T-helper 22 cell (primary cell): Measurements from ENCODE around the gene PITPNB.

Experiments used
- DNase-seq: peaks from one replicate; pipeline ENCODE4 v3.0.0-alpha.2; 2020; ENCODE audit warnings: low read depth

The PITPNB gene

GRCh38 chr22:27919222-27919941, at the start of gene PITPNB:
Gene PITPNB (minus strand): TSS chr22:27919256. CDS start chr22:27919191, 65 bp downstream.
- DNase-seq = peak; percentile 95

GRCh38 chr22:27966168-27967064, 47.4 kb upstream of the PITPNB start:
- DNase-seq = no peak

- DNase-seq = no peak
Observed at GRCh38 chr22:27962268-27963044, 43.4 kb upstream of the PITPNB start.

- no peak for DNase-seq
Observed at GRCh38 chr22:27961680-27962079, 42.6 kb upstream of the PITPNB start.

GRCh38 chr22:27961182-27961581, 42.1 kb upstream of the PITPNB start:
- no peak for DNase-seq

- DNase-seq = no peak
Observed at GRCh38 chr22:27959335-27960090, 40.5 kb upstream of the PITPNB start.

GRCh38 chr22:27952779-27953178, 33.7 kb upstream of the PITPNB start:
- DNase-seq = no peak

GRCh38 chr22:27952091-27952490, 33.0 kb upstream of the PITPNB start:
- DNase-seq = no peak

GRCh38 chr22:27949421-27949820, 30.4 kb upstream of the PITPNB start:
- no peak for DNase-seq

- no peak for DNase-seq
Observed at GRCh38 chr22:27948569-27948968, 29.5 kb upstream of the PITPNB start.

GRCh38 chr22:27947448-27947847, 28.4 kb upstream of the PITPNB start:
- DNase-seq = no peak

GRCh38 chr22:27941143-27941542, 22.1 kb upstream of the PITPNB start:
- DNase-seq = no peak

- DNase-seq = no peak
Observed at GRCh38 chr22:27937453-27937852, 18.4 kb upstream of the PITPNB start.

- no peak for DNase-seq
Observed at GRCh38 chr22:27935897-27936296, 16.8 kb upstream of the PITPNB start.

- no peak for DNase-seq
Observed at GRCh38 chr22:27934069-27934468, 15.0 kb upstream of the PITPNB start.

- DNase-seq = no peak
Observed at GRCh38 chr22:27933186-27933983, 14.3 kb upstream of the PITPNB start.

- no peak for DNase-seq
Observed at GRCh38 chr22:27930331-27931060, 11.4 kb upstream of the PITPNB start.

GRCh38 chr22:27927608-27928007, 8.6 kb upstream of the PITPNB start:
- DNase-seq = no peak

- DNase-seq = no peak
Observed at GRCh38 chr22:27925331-27925730, 6.3 kb upstream of the PITPNB start.
